Measurements from ENCODE around the gene PALMD.

GRCh38 chr1:99619583-99619982, 26.3 kb upstream of the PALMD start:
- TF ChIP-seq POLR2AphosphoS5 (IDR thresholded peaks at IDR 0.05; ENCODE audit: low read depth, low read length) (no peak), POLR2A (IDR thresholded peaks at IDR 0.05; ENCODE audit: low read depth, low read length) (no peak), TAF1 (IDR thresholded peaks at IDR 0.05; ENCODE audit: borderline replicate concordance, low read depth, low read length) (no peak)

All from GM12892 (cell line).